Caco-2 (cell line): Measurements from ENCODE around the gene ATP13A2. TPM values are rescaled to one million over a fixed set of nuclear protein-coding genes. Genes with fewer than 3 reads are reported as not detected.

Experiments
- BruUV-seq: library from RNA; stranded (reverse); fragments of 400-500 nt; replicated peaks from 2 replicates; lab custom pipeline; 2021; lab: Mats Ljungman, UMichigan
- CTCF ChIA-PET: fragments of 300-600 bp; sonication (Branson Sonifier 250); formaldehyde crosslinking; loops from one replicate; lab custom pipeline; 2022; ENCODE audit warnings: antibody characterized with exemption; lab: Charles Lee
- POLR2A ChIA-PET: fragments of 300-600 bp; sonication (Branson Sonifier 250); formaldehyde crosslinking; loops from one replicate; lab custom pipeline; 2022; ENCODE audit warnings: antibody characterized with exemption; lab: Charles Lee
- DNase-seq, 2 experiments: peaks; one replicate each; pipeline versions ENCODE4 v3.0.0 to v3.0.0-alpha.2; 2020 to 2022
- H3K27me3 ChIP-seq: replicated peaks from 2 replicates; pipeline ENCODE4 v1.6.0; 2011; ENCODE audit warnings: low read length; ENCODE audit not compliant: control insufficient read depth, insufficient read depth
- H3K36me3 ChIP-seq: 2 replicates; pipeline ENCODE4 v1.5.1; 2011; ENCODE audit warnings: low read length; ENCODE audit not compliant: control insufficient read depth, insufficient read depth
- H3K4me1 ChIP-seq: fragments of 250-450 bp; sonication (Bioruptor Pico); 2 replicates; pipeline ENCODE4 v1.5.1; 2020; ENCODE audit warnings: mild to moderate bottlenecking
- H3K4me3 ChIP-seq: 2 replicates; pipeline ENCODE4 v1.5.1; 2011; ENCODE audit warnings: low read depth, mild to moderate bottlenecking, control low read depth, low read length
- H3K9me3 ChIP-seq: fragments of 250-450 bp; sonication (Bioruptor Pico); 2 replicates; pipeline ENCODE4 v1.5.1; 2020; ENCODE audit warnings: mild to moderate bottlenecking, moderate library complexity
- H3K27ac Mint-ChIP-seq: one replicate; pipeline ENCODE4 v1.8.0; 2022; ENCODE audit warnings: mixed read lengths; ENCODE audit not compliant: unreplicated experiment
- H3K27me3 Mint-ChIP-seq: one replicate; pipeline ENCODE4 v1.8.0; 2022; ENCODE audit warnings: mixed read lengths; ENCODE audit not compliant: insufficient read depth, unreplicated experiment
- H3K36me3 Mint-ChIP-seq: one replicate; pipeline ENCODE4 v1.8.0; 2022; ENCODE audit warnings: mild to moderate bottlenecking, mixed read lengths; ENCODE audit not compliant: insufficient read depth, unreplicated experiment
- H3K4me1 Mint-ChIP-seq: one replicate; pipeline ENCODE4 v1.8.0; 2022; ENCODE audit warnings: low read depth, mixed read lengths; ENCODE audit not compliant: unreplicated experiment
- H3K4me3 Mint-ChIP-seq: one replicate; pipeline ENCODE4 v1.8.0; 2022; ENCODE audit warnings: mild to moderate bottlenecking, moderate library complexity, mixed read lengths; ENCODE audit not compliant: unreplicated experiment
- H3K9me3 Mint-ChIP-seq: one replicate; pipeline ENCODE4 v1.8.0; 2022; ENCODE audit warnings: mixed read lengths; ENCODE audit not compliant: unreplicated experiment
- CTCF ChIP-seq, 2 experiments: fragments of 200-600 bp in 1 of 2; IDR thresholded peaks; 1 replicate in 1 of 2; 2 replicates in 1 of 2; pipeline versions ENCODE4 v1.5.1 to v1.8.0; 2011 to 2022; ENCODE audit warnings: antibody characterized with exemption in 1 of 2, control low read depth in 1 of 2, inconsistent platforms in 1 of 2, low read depth in 1 of 2, low read length in 1 of 2, mild to moderate bottlenecking in 1 of 2, moderate library complexity in 1 of 2; ENCODE audit not compliant: insufficient read depth in 1 of 2, severe bottlenecking in 1 of 2, unreplicated experiment in 1 of 2
- intact Hi-C: fragments of 100-400 bp; cut with micrococcal nuclease; formaldehyde crosslinking; loops from one replicate; pipeline ENCODE4 v1.10.0; 2022; ENCODE audit not compliant: unreplicated experiment
- total RNA-seq: library from RNA; stranded (reverse); gene quantifications from 2 replicates; pipeline ENCODE4 v1.2.3, GENCODE V29; 2022

Gene ATP13A2
- total RNA-seq, 1 experiment from 2014 or later: 58.4 TPM

- POLR2A ChIA-PET: no interaction called here
Measured at GRCh38 chr1:16970132-16970910, 41.4 kb downstream of the ATP13A2 start.

DNA sequence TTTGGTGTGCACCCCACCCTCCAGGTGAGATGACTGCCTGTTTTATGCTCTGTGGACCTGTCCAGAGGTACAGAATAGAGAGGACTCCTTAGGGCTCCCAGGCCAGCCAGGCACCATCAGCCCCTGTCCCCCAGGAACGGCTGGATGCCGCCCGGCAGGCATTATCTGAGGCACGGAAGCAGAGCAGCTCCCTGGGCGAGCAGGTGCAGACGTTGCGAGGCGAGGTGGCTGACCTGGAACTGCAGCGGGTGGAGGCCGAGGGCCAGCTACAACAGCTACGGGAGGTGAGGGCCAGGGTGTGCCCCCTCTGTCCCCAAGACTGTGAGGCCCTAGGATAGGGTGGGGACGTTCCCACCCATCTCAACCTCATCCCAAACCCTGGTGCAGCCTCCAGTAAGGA, 42.1 kb downstream of the ATP13A2 start:
- TF ChIP-seq CTCF (IDR thresholded peaks at IDR 0.05; ENCODE audit: insufficient read depth in 1 of 2, low read depth in 1 of 2, low read length in 1 of 2, severe bottlenecking in 1 of 2, unreplicated experiment in 1 of 2): no peak
- no peaks in the 10 kb centered on the region for H3K4me1 ChIP-seq
- H3K27ac Mint-ChIP-seq: no peak overlapping the region
- no peaks in the 10 kb centered on the region for H3K27me3 ChIP-seq
- ChIA-PET POLR2A (no interaction called here), CTCF (no interaction called here)
- DNase-seq: no peak
- H3K4me3 Mint-ChIP-seq: no peak overlapping the region
- H3K9me3 ChIP-seq: no peaks in the 10 kb centered on the region
- H3K4me3 ChIP-seq: no peak overlapping the region
- H3K9me3 Mint-ChIP-seq: no peaks in the 10 kb centered on the region
- H3K4me1 Mint-ChIP-seq: no peaks in the 10 kb centered on the region
- no peaks in the 10 kb centered on the region for H3K36me3 Mint-ChIP-seq
- intact Hi-C loops: no loop called here
- no TSS peak for BruUV-seq
- no peaks in the 10 kb centered on the region for H3K27me3 Mint-ChIP-seq
- no peaks in the 10 kb centered on the region for H3K36me3 ChIP-seq

More at GRCh38 chr1:16970132-16970910, 41.4 kb downstream of the ATP13A2 start:
- no peaks in the 10 kb centered on the region for H3K4me1 ChIP-seq
- no TSS peak for BruUV-seq
- Mint-ChIP-seq H3K9me3 (no peaks in the 10 kb centered on the region), H3K27ac (no peak overlapping the region), H3K4me3 (no peak overlapping the region), H3K36me3 (no peaks in the 10 kb centered on the region), H3K27me3 (no peaks in the 10 kb centered on the region), H3K4me1 (no peaks in the 10 kb centered on the region)
- H3K36me3 ChIP-seq: no peaks in the 10 kb centered on the region
- no peak for DNase-seq
- CTCF ChIA-PET: no interaction called here
- intact Hi-C loops: no loop called here
- no peak for TF ChIP-seq CTCF (IDR thresholded peaks at IDR 0.05; ENCODE audit: insufficient read depth in 1 of 2, low read depth in 1 of 2, low read length in 1 of 2, severe bottlenecking in 1 of 2, unreplicated experiment in 1 of 2)
- H3K9me3 ChIP-seq: no peaks in the 10 kb centered on the region
- H3K27me3 ChIP-seq: no peaks in the 10 kb centered on the region
- no peak overlapping the region for H3K4me3 ChIP-seq

- TF ChIP-seq CTCF (IDR thresholded peaks at IDR 0.05; ENCODE audit: insufficient read depth in 1 of 2, low read depth in 1 of 2, low read length in 1 of 2, severe bottlenecking in 1 of 2, unreplicated experiment in 1 of 2): no peak
- no peaks in the 10 kb centered on the region for H3K4me1 ChIP-seq
- no peak for DNase-seq
- Mint-ChIP-seq H3K4me1 (no peaks in the 10 kb centered on the region), H3K27me3 (no peaks in the 10 kb centered on the region), H3K27ac (no peak overlapping the region), H3K9me3 (no peaks in the 10 kb centered on the region), H3K36me3 (no peaks in the 10 kb centered on the region), H3K4me3 (no peak overlapping the region)
- CTCF ChIA-PET: no interaction called here
- no peaks in the 10 kb centered on the region for H3K9me3 ChIP-seq
- H3K36me3 ChIP-seq: no peaks in the 10 kb centered on the region
- no peaks in the 10 kb centered on the region for H3K27me3 ChIP-seq
- BruUV-seq: no TSS peak
- POLR2A ChIA-PET: no interaction called here
- intact Hi-C loops: no loop called here
- no peak overlapping the region for H3K4me3 ChIP-seq
Measured at GRCh38 chr1:16969057-16969611, 42.6 kb downstream of the ATP13A2 start.
